ENCODE results near the gene ATXN3L.
A peak's percentile ranks its signal among the peaks of the same experiment; 100 is the strongest.

The ATXN3L gene

DNA sequence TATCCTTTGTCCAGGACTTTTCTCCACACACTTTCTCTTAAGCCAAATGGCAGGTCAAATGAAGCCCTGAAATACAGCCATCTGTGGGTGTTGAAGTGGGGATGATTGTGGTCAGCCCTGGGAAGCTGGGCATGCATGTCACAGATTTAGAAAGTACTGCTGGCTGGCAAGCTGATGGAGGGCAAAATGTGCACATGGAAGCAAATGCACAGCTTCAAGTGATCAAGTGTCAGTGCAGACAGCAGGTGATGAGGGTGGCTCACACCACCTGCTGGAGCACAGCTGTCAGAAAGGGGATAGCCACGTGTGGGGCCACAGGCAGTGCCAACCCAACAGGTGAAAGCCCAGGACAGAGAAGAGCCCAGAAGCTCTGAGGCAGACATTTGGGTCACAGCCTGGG lies 40.3 kb upstream of the ATXN3L start:
- TF ChIP-seq, protein P1, sequence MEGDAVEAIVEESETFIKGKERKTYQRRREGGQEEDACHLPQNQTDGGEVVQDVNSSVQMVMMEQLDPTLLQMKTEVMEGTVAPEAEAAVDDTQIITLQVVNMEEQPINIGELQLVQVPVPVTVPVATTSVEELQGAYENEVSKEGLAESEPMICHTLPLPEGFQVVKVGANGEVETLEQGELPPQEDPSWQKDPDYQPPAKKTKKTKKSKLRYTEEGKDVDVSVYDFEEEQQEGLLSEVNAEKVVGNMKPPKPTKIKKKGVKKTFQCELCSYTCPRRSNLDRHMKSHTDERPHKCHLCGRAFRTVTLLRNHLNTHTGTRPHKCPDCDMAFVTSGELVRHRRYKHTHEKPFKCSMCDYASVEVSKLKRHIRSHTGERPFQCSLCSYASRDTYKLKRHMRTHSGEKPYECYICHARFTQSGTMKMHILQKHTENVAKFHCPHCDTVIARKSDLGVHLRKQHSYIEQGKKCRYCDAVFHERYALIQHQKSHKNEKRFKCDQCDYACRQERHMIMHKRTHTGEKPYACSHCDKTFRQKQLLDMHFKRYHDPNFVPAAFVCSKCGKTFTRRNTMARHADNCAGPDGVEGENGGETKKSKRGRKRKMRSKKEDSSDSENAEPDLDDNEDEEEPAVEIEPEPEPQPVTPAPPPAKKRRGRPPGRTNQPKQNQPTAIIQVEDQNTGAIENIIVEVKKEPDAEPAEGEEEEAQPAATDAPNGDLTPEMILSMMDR (IDR thresholded peaks at IDR 0.05; ENCODE audit: control insufficient read depth, extremely low read depth, insufficient read depth): no peak
- no peak overlapping the region for H3K4me3 ChIP-seq (ENCODE audit: low read depth, low read length)
- DNase-seq (ENCODE audit: low read depth): no peak

DNA sequence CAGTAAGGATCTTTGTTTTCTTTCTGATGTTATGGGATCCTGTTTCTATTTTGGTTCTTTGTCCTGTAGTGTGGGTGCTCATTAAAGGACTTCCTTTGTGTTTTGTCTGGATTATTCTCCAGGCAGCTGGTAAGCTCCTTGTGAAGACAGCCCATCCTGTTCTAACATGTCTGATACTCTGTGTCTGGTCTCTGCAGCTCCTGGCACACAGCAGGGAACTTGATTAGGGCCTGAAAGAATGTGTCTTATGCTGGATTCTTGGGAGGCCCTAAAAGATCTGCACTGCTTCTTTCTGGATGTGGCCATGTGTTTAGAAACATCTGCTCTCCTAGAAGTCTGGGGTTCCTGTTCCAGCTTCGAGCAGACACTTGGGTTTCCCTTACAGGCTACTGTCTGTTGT lies 38.1 kb upstream of the ATXN3L start:
- no peak overlapping the region for H3K4me3 ChIP-seq (ENCODE audit: low read depth, low read length)
- TF ChIP-seq, protein P1 (IDR thresholded peaks at IDR 0.05; ENCODE audit: control insufficient read depth, extremely low read depth, insufficient read depth): no peak
- DNase-seq (ENCODE audit: low read depth): no peak

DNA sequence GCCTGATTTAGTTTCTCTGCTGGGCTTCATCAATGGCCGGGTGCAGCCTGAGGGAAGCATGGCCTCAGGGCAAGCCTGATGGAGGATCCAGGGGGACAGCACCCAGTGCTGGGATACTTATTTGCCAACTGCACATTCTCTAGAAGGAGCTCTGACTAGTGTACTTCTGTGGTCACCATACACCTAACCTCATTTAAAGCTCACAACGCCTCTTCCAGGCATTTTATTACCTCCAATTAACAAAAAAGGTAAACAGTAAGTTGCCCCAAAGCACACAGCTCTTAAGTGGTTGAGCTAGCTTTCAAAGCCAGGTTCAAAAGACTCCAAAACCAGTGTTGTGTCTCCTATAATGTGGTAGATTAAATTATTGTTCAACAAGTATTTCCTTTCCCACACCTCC lies 26.8 kb upstream of the ATXN3L start:
- DNase-seq (ENCODE audit: low read depth): peak; percentile 23

DNA sequence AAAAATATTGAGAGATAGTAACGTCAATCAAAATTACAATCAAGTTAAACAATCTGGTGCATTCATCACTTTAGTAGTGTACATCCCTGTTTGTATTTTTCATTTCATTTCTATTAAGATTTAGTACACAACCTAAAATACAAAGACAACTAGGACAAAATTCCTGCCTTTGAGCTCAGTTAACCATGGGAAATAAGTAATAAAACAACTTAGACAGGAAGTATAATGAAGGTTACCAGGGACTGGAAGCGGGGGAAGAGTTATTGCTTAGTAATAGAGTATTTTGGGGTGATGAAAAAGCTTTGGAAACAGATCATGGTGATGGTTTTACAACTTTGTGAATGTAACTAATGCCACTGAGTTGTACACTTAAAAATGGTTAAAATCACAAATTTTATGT lies 25.6 kb upstream of the ATXN3L start:
- DNase-seq (ENCODE audit: low read depth): no peak
- TF ChIP-seq, protein P1 (IDR thresholded peaks at IDR 0.05; ENCODE audit: control insufficient read depth, extremely low read depth, insufficient read depth): no peak
- H3K4me3 ChIP-seq (ENCODE audit: low read depth, low read length): no peak overlapping the region

More for the DNA sequence above, 26.8 kb upstream of the ATXN3L start:
- TF ChIP-seq, protein P1 (IDR thresholded peaks at IDR 0.05; ENCODE audit: control insufficient read depth, extremely low read depth, insufficient read depth): no peak
- H3K4me3 ChIP-seq (ENCODE audit: low read depth, low read length): no peak overlapping the region

DNA sequence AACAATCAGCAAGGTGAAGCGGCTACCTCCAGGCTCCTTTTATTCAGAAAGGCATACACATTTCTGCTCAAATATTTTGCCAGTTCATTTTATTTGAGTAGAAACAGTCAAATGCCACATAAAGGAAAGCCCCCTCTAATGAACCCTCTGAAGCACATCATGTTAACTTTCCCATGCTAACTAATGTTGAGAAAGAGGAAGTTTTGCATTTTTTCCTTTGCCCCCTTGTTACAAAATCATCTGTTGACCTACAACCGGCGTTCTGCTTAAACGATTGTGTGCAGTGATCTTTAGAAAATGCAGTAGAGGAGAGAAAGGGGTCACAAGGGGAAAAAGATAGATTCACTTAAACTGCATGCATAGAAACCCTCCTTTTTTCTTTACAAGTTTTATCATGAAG lies 25.2 kb upstream of the ATXN3L start:
- TF ChIP-seq, protein P1 (IDR thresholded peaks at IDR 0.05; ENCODE audit: control insufficient read depth, extremely low read depth, insufficient read depth): no peak
- no peak for DNase-seq (ENCODE audit: low read depth)
- H3K4me3 ChIP-seq (ENCODE audit: low read depth, low read length): no peak overlapping the region

DNA sequence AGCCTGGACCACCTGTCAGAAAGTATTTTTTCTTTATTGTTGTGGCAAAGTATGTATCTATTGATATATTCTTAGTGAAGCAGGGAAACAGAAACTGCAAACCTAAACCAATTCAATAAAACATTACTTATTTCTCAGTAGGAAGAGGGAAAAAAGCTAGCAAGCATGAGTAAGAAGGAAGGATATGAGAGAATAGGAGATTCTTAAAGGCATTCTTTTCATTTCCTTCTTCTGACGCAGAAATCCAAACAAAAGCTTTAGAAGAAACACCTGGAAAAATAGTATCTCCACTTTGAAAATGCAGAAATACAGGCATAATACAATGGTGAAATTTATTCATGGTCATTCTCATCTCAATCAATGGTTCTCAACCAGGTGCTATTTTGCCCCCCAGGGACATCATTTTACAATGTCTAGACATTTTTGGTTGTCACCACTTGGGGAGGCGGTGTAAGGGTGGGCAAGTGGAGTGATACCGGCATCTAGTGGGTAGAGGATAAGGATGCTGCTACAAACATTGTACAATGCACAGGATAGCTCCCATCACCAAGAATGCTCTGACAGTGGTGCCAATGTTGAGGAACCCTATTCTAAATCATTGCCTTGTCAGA lies 21.7 kb upstream of the ATXN3L start:
- no peak for DNase-seq (ENCODE audit: low read depth)
- H3K4me3 ChIP-seq (ENCODE audit: low read depth, low read length): no peak overlapping the region
- TF ChIP-seq, protein P1 (IDR thresholded peaks at IDR 0.05; ENCODE audit: control insufficient read depth, extremely low read depth, insufficient read depth): no peak

DNA sequence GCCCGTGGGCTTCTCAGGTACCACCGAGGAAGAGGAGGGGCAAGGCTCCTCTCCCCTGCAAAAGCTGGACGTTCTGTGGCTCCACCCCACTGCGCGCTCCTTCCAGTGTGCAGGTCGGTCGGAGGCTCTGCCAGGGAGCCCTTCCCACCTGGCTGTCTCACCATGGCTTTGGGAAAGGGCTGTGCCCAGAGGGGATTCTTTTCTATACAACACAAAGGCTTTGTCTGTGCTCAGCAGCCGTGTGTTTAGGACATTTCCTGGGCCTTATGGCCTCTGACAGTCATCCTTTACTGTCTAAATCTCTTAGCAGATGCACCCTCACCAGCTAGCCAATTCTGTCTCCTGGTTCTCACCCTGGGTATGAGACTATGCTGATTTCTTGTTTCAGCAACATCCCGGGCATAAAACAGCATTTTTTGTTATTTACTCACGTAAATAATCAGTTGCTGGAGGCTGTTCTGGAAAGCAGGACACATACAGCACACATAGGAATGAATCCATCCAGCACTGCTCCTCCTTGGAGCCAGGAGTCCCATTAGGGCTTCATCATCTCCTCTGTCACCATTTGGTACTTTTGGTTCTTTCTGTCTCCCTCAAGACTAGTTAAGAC lies 20.4 kb upstream of the ATXN3L start:
- no peak overlapping the region for H3K4me3 ChIP-seq (ENCODE audit: low read depth, low read length)
- TF ChIP-seq, protein P1 (IDR thresholded peaks at IDR 0.05; ENCODE audit: control insufficient read depth, extremely low read depth, insufficient read depth): no peak
- no peak for DNase-seq (ENCODE audit: low read depth)
